Gastroesophageal sphincter (tissue), 4 donors: ENCODE results near the gene CHST11. TPM values are rescaled to one million over a fixed set of nuclear protein-coding genes. Genes with fewer than 3 reads are reported as not detected.
A peak's percentile ranks its signal among the peaks of the same experiment; 100 is the strongest.

ENCODE experiments used
- ATAC-seq: fragments of 150-250 bp; one replicate; pipeline ENCODE4 v1.9.1; 2016; ENCODE audit warnings: mild to moderate bottlenecking, moderate library complexity
- H3K27ac ChIP-seq, 4 donors: fragments of 200-600 bp; sonication (generic) in 3 of 4; 1 replicate in 3 of 4; 2 replicates in 1 of 4; pipeline ENCODE4 v1.5.1; 2016 to 2019
- H3K27me3 ChIP-seq: fragments of 200-600 bp; sonication (generic); one replicate; pipeline ENCODE4 v1.5.1; 2019
- H3K36me3 ChIP-seq, 2 donors: fragments of 200-600 bp; sonication (generic); one replicate each; pipeline ENCODE4 v1.5.1; 2019; ENCODE audit warnings: control low read depth in 1 of 2
- H3K4me1 ChIP-seq, 3 donors: fragments of 200-600 bp; sonication (generic); 1 replicate in 2 of 3; 2 replicates in 1 of 3; pipeline ENCODE4 v1.5.1; 2016 to 2019; ENCODE audit warnings: control low read depth in 2 of 3
- H3K4me3 ChIP-seq, 2 donors: fragments of 200-600 bp; sonication (generic); one replicate each; pipeline ENCODE4 v1.5.1; 2019; ENCODE audit warnings: mild to moderate bottlenecking in 1 of 2, moderate library complexity in 1 of 2
- H3K9me3 ChIP-seq, 3 donors: fragments of 200-600 bp; sonication (generic); one replicate each; pipeline ENCODE4 v1.5.1; 2017 to 2019; ENCODE audit warnings: control low read depth in 2 of 3
- EP300 ChIP-seq: sonication (generic); formaldehyde crosslinking; IDR thresholded peaks from one replicate; pipeline ENCODE4 v1.6.1; 2017; ENCODE audit warnings: antibody characterized with exemption, mild to moderate bottlenecking
- POLR2A ChIP-seq, 2 donors: fragments of 450-650 bp; IDR thresholded peaks; one replicate each; pipeline ENCODE4 v1.6.1; 2017; ENCODE audit warnings: antibody characterized with exemption in 2 of 2, mild to moderate bottlenecking in 2 of 2, moderate library complexity in 1 of 2
- POLR2AphosphoS5 ChIP-seq: sonication (generic); formaldehyde crosslinking; IDR thresholded peaks from one replicate; pipeline ENCODE4 v1.6.1; 2017; ENCODE audit warnings: antibody characterized with exemption
- WGBS, 2 donors: methylation state at CpG; one replicate each; pipeline ENCODE4 v1.1.5; 2018; ENCODE audit warnings: low coverage in 1 of 2; 5-methylcytosine and 5-hydroxymethylcytosine counted together
- total RNA-seq, 4 donors: library from RNA; depleted of rRNA; stranded (reverse); fragments of >200 nt; gene quantifications; one replicate each; pipeline ENCODE4 v1.1.0, GENCODE V29; 2016
- TF ChIP-seq, protein P1 (sequence below), 4 experiments: fragments of 200-600 bp in 2 of 4; fragments of 450-650 bp in 2 of 4; sonication (generic) in 1 of 4; IDR thresholded peaks; one replicate each; pipeline ENCODE4 v1.5.1; 2017 to 2019; ENCODE audit warnings: antibody characterized with exemption in 4 of 4, mild to moderate bottlenecking in 2 of 4, moderate library complexity in 2 of 4

The CHST11 gene
- total RNA-seq, 4 donors from 2014 or later: 4.3 to 15.6 (median 11.0) TPM

GRCh38 chr12:104788840-104789271, 332.1 kb downstream of the CHST11 start:
- no peak for ATAC-seq
- TF ChIP-seq, protein P1, sequence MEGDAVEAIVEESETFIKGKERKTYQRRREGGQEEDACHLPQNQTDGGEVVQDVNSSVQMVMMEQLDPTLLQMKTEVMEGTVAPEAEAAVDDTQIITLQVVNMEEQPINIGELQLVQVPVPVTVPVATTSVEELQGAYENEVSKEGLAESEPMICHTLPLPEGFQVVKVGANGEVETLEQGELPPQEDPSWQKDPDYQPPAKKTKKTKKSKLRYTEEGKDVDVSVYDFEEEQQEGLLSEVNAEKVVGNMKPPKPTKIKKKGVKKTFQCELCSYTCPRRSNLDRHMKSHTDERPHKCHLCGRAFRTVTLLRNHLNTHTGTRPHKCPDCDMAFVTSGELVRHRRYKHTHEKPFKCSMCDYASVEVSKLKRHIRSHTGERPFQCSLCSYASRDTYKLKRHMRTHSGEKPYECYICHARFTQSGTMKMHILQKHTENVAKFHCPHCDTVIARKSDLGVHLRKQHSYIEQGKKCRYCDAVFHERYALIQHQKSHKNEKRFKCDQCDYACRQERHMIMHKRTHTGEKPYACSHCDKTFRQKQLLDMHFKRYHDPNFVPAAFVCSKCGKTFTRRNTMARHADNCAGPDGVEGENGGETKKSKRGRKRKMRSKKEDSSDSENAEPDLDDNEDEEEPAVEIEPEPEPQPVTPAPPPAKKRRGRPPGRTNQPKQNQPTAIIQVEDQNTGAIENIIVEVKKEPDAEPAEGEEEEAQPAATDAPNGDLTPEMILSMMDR (IDR thresholded peaks at IDR 0.05): no peak
- no peak for TF ChIP-seq POLR2AphosphoS5
- no peak for TF ChIP-seq EP300
- no peak for TF ChIP-seq POLR2A (IDR thresholded peaks at IDR 0.05)
- Histone ChIP-seq H3K9me3 (no peaks in the 10 kb centered on the region), H3K4me3 (no peak overlapping the region), H3K4me1 (no peaks in the 10 kb centered on the region), H3K36me3 (no peaks in the 10 kb centered on the region), H3K27me3 (no peaks in the 10 kb centered on the region), H3K27ac (no peak overlapping the region)

- Histone ChIP-seq H3K27me3 (no peaks in the 10 kb centered on the region), H3K4me1 (no peaks in the 10 kb centered on the region), H3K36me3 (no peaks in the 10 kb centered on the region), H3K27ac (no peak overlapping the region), H3K4me3 (no peak overlapping the region), H3K9me3 (no peaks in the 10 kb centered on the region)
- no peak for ATAC-seq
- 69% methylated on average over 4 of the region's 19 CpGs; no CpG with 5 or more reads in 1 of the 2 donors for WGBS, 2 donors
- no peak for TF ChIP-seq EP300
- TF ChIP-seq, protein P1 (IDR thresholded peaks at IDR 0.05): peak; percentile 36 to 65 (median 38)
- no peak for TF ChIP-seq POLR2AphosphoS5
Observed at GRCh38 chr12:104790296-104791125, 333.8 kb downstream of the CHST11 start.

DNA sequence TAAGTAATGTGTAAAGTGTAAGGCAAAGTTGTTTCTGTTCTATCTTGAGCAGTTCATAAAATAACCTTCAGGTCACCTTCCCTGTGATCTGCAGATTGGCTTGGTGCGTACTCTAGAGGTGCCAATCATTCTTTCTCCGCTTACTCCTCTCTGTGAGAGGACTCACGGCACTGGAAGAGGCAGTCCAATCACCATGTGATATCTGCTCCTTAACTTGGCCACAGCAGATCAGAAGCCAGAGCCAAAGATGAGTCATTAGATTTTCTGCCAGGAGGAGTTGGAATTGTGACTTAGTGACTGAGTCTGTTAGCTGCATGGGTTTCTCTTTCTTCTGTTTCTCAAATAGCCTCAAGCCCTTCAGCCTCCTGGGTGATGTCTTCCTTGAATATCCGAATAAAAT, 335.8 kb downstream of the CHST11 start:
- no peak overlapping the region for H3K4me3 ChIP-seq

GRCh38 chr12:104793285-104793684, 336.5 kb downstream of the CHST11 start:
- Histone ChIP-seq H3K4me1 (no peaks in the 10 kb centered on the region), H3K27me3 (no peaks in the 10 kb centered on the region), H3K9me3 (no peaks in the 10 kb centered on the region), H3K36me3 (no peaks in the 10 kb centered on the region), H3K27ac (no peak overlapping the region), H3K4me3 (no peak overlapping the region)
- 69 to 77% methylated on average over 3 of the region's 3 CpGs for WGBS, 2 donors
- TF ChIP-seq POLR2AphosphoS5: no peak
- ATAC-seq: no peak

More for the DNA sequence above, 335.8 kb downstream of the CHST11 start:
- H3K4me1 ChIP-seq: no peaks in the 10 kb centered on the region
- ATAC-seq: peak; percentile 87
- H3K9me3 ChIP-seq: no peaks in the 10 kb centered on the region
- H3K36me3 ChIP-seq: no peaks in the 10 kb centered on the region
- WGBS, 2 donors: 33 to 39% methylated on average over 3 to 4 of the region's 4 CpGs
- H3K27ac ChIP-seq: no peak overlapping the region
- peak; percentile 27 for TF ChIP-seq POLR2AphosphoS5
- TF ChIP-seq POLR2A (IDR thresholded peaks at IDR 0.05): no peak
- no peaks in the 10 kb centered on the region for H3K27me3 ChIP-seq

DNA sequence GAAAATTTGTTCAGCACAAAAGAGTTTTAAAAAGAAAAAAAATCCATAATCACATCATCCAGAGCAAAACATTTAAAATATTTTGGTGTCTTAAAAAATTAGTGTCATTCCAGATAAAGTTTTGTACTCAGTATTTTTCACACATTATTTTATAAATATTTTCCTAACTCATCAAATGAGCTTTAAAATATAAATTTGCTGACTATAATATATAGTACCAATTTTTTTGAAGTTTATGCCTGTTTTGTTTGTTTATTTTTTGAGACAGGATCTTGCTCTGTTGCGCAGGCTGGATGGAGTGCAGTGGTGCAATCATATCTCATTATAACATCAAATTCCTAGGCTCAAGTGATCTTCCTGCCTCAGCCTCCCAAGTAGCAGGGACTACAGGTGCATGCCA, 337.2 kb downstream of the CHST11 start:
- H3K27me3 ChIP-seq: no peaks in the 10 kb centered on the region
- WGBS, 2 donors: 100% methylated on average over 1 of the region's 1 CpG
- no peak for ATAC-seq
- TF ChIP-seq, protein P1 (IDR thresholded peaks at IDR 0.05): no peak
- TF ChIP-seq POLR2AphosphoS5: no peak
- TF ChIP-seq EP300: no peak
- no peak for TF ChIP-seq POLR2A (IDR thresholded peaks at IDR 0.05)
- no peaks in the 10 kb centered on the region for H3K36me3 ChIP-seq
- no peak overlapping the region for H3K4me3 ChIP-seq
- H3K4me1 ChIP-seq: no peaks in the 10 kb centered on the region
- H3K9me3 ChIP-seq: no peaks in the 10 kb centered on the region
- no peak overlapping the region for H3K27ac ChIP-seq

- H3K9me3 ChIP-seq: no peaks in the 10 kb centered on the region
- no peak for ATAC-seq
- H3K27me3 ChIP-seq: no peaks in the 10 kb centered on the region
- H3K4me3 ChIP-seq: no peak overlapping the region
- H3K36me3 ChIP-seq: no peaks in the 10 kb centered on the region
- H3K27ac ChIP-seq: no peak overlapping the region
- TF ChIP-seq, protein P1 (IDR thresholded peaks at IDR 0.05): no peak
- TF ChIP-seq POLR2AphosphoS5: no peak
- no peak for TF ChIP-seq EP300
- TF ChIP-seq POLR2A (IDR thresholded peaks at IDR 0.05): no peak
- no peaks in the 10 kb centered on the region for H3K4me1 ChIP-seq
Observed at GRCh38 chr12:104796475-104796862, 339.7 kb downstream of the CHST11 start.
